Transverse colon (tissue), 4 donors: ENCODE measurements around the gene DCP1B.
A peak's percentile ranks its signal among the peaks of the same experiment; 100 is the strongest.

Source experiments
- CTCF ChIP-seq, 5 experiments: fragments of 200-600 bp in 3 of 5; fragments of 450-650 bp in 2 of 5; sonication (generic) in 3 of 5; IDR thresholded peaks; 1 replicate in 2 of 5; 2 replicates in 3 of 5; pipeline ENCODE4 v1.5.1; 2016 to 2017; ENCODE audit warnings: antibody characterized with exemption in 5 of 5, inconsistent platforms in 3 of 5, mild to moderate bottlenecking in 2 of 5, moderate library complexity in 1 of 5
- POLR2AphosphoS5 ChIP-seq, 3 donors: sonication (generic); formaldehyde crosslinking; IDR thresholded peaks; one replicate each; pipeline ENCODE4 v1.6.1; 2016; ENCODE audit warnings: antibody characterized with exemption in 3 of 3

GRCh38 chr12:1922075-1922709, 82.1 kb downstream of the DCP1B start:
- TF ChIP-seq CTCF (IDR thresholded peaks at IDR 0.05): peak in 1 of 5 experiments; percentile 21
- no peak for TF ChIP-seq POLR2AphosphoS5 (IDR thresholded peaks at IDR 0.05)
